CD4-positive, alpha-beta T cell treated with Interleukin-10 for 1 hour (primary cell): ENCODE results near the gene KCNIP4.

Experiments used
- DNase-seq: peaks from one replicate; pipeline ENCODE4 v3.0.0-alpha.2; 2020

Gene KCNIP4

GRCh38 chr4:21139327-21139726 lies 809.2 kb downstream of the KCNIP4 start:
- no peak for DNase-seq

GRCh38 chr4:21136051-21136630 lies 812.4 kb downstream of the KCNIP4 start:
- no peak for DNase-seq

GRCh38 chr4:21134994-21135393 lies 813.6 kb downstream of the KCNIP4 start:
- peak; percentile 35 for DNase-seq

- DNase-seq = no peak
Observed at GRCh38 chr4:21130606-21131005, 818.0 kb downstream of the KCNIP4 start.

- no peak for DNase-seq
Observed at GRCh38 chr4:21126014-21126512, 822.5 kb downstream of the KCNIP4 start.

DNA sequence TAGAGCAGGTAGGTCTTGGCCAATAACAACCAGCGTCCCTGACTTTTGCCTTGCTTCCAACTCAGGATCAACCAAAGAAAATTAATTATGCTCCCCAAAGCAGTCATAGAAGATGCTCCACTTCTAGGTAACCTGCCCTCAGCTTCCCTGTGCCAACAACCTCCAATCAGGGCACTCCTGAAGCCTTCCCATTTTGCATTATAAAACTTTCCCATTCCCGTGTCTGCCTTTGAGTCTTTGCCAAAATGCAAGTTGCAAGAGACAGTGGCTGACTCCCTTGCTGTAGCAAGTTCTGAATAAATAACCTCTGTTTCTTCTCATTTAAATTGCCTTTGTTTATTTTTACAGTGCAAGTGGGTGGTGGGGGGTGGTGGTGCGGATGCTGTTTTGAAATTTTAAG lies 830.3 kb downstream of the KCNIP4 start:
- DNase-seq = no peak

- no peak for DNase-seq
Observed at GRCh38 chr4:21117541-21118180, 830.9 kb downstream of the KCNIP4 start.

- no peak for DNase-seq
Observed at GRCh38 chr4:21113496-21114223, 834.9 kb downstream of the KCNIP4 start.

DNA sequence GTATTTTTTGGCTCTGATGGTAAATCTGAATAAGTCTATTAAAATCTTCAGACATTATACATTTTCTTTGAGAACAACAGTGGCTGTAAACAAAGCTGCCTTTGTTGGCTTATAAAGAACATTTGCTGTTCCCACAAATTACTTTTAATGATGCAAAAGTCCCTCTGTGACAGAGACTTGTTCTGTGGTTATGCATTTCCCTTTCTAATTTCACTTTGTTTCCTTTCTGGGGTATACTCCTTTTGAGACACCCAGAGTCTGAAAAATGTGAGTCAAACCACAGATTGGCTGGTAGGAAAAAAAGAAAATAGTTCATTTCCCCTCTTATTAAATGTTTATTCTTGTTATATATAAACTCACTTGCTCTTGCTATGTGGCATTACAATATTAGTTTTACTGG lies 845.9 kb downstream of the KCNIP4 start:
- DNase-seq = no peak

GRCh38 chr4:21097865-21098264 lies 850.7 kb downstream of the KCNIP4 start:
- no peak for DNase-seq

DNA sequence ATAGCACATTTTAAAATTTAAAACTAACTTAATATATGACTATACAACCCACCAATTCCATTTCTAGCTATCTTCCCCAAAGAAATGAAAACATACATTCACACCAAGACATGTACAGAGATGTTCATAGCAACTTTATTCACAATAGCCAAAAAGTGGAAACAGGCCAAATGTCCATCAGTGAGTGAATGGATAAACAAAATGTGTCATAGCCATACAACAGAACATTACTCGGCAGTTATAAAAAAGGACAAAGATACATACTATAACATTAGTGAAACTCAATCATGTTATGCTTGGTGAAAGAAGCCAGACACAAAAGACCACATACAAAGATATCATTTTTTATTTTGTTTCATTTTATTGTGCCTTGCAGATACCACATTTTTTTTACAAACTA lies 851.5 kb downstream of the KCNIP4 start:
- DNase-seq = no peak

GRCh38 chr4:21092531-21092930 lies 856.0 kb downstream of the KCNIP4 start:
- no peak for DNase-seq

- DNase-seq = no peak
Observed at GRCh38 chr4:21090094-21090666, 858.4 kb downstream of the KCNIP4 start.

DNA sequence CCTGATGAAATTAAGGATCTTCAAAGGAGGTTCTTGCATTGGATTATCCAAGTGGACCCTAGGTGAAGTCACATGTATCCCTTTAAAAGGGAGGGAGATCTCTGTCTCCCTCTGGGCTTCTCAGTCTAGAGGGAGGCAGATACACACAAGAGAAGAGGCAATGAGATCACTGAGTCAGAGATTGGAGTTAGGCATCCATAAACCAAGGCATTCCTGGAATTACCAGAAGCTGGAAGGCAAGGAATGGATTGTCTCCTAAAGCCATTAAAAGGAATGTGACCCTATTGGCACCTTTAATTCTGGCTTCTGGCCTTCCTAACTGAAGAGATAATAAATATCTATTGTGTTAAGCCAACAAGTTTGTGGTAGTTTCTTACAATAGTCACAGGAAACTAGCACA lies 865.2 kb downstream of the KCNIP4 start:
- DNase-seq = no peak

DNA sequence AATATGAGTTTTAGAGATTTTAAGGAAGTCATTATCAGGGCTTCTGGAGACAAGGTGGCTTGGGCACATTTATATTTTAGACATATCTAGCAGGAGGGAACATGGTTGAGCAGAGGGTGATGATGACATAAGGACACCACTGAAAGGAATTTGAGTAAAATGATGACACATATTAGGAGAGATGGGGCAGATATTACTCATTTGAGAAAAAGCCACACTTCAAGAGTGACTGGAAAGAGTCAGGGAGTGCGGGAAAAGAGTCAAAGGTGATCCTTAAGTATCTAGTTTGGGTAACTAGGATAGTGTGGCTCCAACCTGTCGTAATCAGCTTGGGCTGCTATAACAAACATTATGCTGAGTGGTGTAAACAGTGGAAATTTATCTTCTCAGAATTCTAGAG lies 870.6 kb downstream of the KCNIP4 start:
- no peak for DNase-seq

DNA sequence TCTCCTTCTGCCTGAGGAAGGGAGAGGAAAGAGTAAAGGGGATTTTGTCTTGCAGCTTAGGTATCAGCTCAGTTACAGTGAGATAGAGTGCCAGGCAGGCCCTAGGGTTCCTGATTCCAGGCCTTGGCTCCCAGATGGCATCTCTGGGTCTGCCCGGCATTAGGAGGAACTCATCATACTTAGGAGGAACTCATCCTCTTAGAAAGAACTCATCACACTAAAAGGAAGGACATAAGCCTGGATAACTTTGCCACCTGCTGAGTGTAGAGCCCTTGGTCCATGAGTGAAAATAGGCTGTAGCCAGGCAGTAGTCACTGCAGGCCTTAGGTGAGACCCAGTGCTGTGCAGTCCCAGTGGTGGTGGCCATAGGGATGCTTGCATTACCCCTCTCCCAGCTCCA lies 881.2 kb downstream of the KCNIP4 start:
- DNase-seq = no peak

DNA sequence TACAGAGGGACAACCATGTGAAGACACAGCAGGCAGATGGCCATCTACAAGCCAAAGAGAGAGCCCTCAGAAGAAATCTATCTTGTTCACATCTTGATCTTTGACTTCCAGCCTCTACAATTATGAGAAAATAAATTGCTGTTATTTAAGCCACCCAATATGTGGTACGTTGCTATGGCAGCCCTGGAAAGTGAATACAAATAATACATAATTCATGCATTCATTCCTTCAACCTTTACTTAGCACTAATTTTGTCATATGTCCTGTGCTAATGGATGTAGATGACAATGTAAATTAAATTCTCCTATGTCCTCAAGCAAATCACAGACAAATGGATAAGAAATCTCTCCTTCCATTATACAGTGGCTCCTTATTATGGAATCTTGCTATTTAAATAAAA lies 886.7 kb downstream of the KCNIP4 start:
- no peak for DNase-seq

- DNase-seq = no peak
Observed at GRCh38 chr4:21046141-21046540, 902.4 kb downstream of the KCNIP4 start.

DNA sequence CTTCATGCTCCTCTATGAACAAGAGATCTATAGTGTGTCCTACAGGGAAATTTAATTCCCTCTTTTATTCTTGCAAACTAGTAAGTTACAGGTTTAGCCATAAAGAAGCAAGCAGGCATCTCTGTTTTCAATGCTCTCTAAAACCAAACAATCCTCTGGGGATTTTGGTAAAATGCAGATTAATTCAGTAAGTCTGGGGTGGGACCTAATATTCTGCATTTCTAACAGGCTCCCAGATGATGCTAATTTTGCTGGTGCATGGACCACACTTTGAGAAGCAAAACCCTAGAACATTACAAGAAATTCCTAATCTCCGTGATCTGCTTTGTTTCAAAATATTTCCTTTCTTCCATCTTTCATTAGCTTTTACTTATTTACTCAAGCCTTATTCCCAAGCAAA lies 903.5 kb downstream of the KCNIP4 start:
- DNase-seq = no peak

DNA sequence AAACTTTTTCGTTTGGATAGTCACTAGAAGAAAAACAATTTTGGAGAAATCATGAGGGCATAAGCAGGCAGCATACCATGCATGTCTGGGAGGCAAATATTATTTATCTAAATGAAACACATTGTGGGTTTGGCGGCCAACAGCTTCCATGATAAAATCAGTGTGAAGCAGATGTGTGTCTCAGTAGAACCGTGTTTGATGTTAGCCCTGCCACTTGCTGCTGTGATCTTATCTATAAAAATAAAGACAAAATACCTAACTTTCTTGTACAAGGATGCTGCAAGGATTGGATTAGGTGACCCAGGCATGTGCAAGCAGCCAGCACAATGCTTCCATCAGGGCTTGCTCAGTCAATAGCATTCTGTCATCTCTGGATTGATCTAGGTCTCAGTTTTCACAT lies 906.9 kb downstream of the KCNIP4 start:
- no peak for DNase-seq

GRCh38 chr4:21034728-21035127 lies 913.8 kb downstream of the KCNIP4 start:
- DNase-seq = no peak

- DNase-seq = no peak
Observed at GRCh38 chr4:21032089-21032645, 916.4 kb downstream of the KCNIP4 start.

- DNase-seq = no peak
Observed at GRCh38 chr4:21018817-21019216, 929.8 kb downstream of the KCNIP4 start.

- no peak for DNase-seq
Observed at GRCh38 chr4:21013501-21013900, 935.1 kb downstream of the KCNIP4 start.
